NCI-H748 (cell line): ENCODE data around the gene OXSM.

Source experiments
- DNase-seq: peaks from one replicate; lab custom pipeline; 2025; ENCODE audit not compliant: unreplicated experiment; lab: John Stamatoyannopoulos, UW

Gene OXSM

GRCh38 chr3:25789596-25790556 is at the start of gene OXSM:
TSS of gene OXSM (plus strand) at chr3:25790090. CDS start at chr3:25791021, 931 bp downstream.
- DNase-seq = peak; percentile 89

GRCh38 chr3:25744470-25744869 is 45.4 kb upstream of the OXSM start:
- DNase-seq = no peak

DNA sequence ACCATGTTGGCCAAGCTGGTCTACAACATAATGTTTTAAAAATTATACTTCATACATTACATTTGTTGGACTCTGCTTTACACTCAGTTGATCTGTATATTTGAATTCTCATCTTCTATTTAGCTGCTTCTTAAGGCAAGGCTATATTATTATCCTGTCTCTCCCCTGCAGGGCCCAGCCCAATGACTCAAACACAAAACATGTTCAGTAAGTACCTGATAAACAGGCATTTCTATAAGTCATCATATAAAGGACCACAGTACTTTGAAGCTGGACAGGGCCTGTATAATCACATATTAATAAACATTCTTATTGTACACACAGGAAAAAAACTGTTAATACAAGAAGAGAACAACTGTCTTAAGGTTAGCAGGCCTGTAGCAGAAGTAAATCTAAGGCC is 42.9 kb upstream of the OXSM start:
- DNase-seq = no peak

DNA sequence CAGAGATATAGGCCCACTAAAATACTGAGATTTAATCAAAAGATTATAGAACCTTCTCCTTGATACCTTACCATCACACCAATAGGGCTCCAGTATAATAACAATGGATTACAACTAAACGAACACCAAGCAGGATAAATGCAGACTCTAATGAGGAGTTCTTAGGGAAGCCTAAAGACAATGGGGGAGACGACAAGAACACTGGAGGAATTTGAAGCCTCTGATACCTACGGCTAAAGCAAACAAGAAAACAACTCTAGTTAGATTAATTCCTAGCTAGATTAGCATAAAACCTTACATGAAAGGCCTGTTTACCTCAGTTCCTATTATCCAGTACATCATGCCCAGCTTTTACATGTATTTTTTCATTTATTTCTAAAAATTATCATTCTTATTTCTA is 41.7 kb upstream of the OXSM start:
- DNase-seq = no peak

- DNase-seq = no peak
These were observed 40.8 kb upstream of the OXSM start for GRCh38 chr3:25749031-25749581.

DNA sequence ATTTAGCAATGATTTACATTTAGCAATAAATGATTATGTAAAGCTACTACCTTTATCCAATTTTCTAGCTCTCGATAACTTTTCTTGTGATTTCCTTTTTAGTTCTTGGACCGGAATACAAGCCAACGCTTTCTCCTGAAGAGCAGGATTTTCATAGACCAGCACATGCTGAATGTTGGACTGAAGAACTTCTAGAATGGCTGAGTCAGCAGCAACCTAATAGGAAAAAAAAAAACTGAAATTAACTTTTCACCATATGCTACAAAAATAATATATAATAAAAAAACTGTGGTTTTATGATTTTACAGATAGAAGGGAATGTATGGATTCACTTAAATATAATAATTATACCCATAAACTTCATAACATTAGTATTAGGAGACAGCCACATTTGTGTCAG is 38.8 kb upstream of the OXSM start:
- DNase-seq = no peak

DNA sequence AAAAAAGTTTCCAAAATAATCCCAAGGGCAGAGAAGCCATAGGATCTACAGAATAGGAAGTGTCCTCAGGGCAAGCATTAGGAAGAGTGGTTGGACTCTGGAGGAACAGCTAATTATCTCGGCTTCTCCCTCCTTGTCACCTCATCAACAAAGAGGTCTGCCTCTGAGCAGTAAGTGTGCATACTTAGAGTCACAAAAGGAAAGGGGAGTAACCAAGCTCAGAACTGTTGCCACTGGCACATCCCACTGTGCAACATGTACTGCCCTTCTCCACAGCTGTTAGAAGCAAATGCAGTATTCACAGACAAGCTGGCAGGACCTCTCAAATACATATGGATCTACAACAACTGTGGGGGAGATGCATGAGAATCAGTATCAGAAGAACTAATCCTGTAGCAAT is 38.2 kb upstream of the OXSM start:
- no peak for DNase-seq

- no peak for DNase-seq
These were observed 21.0 kb upstream of the OXSM start for GRCh38 chr3:25768851-25769250.

DNA sequence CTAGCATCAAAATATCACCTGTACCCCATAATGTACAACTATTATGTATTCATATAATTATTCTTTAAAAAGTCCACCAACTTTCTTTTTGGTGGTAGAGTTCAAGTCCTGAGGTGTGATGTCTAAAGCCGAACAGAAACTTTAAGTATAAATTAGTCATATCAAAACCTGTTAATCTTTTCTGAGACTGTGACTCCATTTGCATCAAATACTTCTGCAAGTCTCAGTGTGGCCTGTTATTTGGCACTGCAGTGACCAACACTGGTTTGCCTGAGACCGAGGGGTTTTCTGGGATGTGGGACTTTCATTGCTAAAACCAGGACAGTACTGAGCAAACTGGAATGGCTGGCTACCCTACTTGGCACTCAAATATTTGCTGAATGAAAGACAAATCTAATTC is 14.0 kb upstream of the OXSM start:
- DNase-seq = no peak

DNA sequence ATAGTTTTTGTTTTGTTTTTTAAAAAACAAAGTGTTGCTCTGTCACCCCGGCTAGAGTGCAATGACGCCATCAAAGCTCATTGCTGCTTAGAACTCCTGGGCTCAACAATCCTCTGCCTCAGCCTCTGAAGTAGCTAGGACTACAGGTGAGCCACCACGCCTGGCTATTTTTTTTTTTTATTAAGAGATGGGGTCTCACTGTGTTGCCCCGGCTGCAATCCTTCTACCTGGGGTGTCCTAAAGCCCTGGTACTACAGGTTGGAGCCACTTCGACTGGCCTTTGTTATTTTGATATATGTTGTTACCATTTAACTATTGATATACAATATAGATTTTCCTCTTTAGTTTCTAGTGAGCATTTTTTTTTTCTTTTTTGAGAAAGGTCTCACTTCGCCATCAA is 9.3 kb upstream of the OXSM start:
- no peak for DNase-seq

DNA sequence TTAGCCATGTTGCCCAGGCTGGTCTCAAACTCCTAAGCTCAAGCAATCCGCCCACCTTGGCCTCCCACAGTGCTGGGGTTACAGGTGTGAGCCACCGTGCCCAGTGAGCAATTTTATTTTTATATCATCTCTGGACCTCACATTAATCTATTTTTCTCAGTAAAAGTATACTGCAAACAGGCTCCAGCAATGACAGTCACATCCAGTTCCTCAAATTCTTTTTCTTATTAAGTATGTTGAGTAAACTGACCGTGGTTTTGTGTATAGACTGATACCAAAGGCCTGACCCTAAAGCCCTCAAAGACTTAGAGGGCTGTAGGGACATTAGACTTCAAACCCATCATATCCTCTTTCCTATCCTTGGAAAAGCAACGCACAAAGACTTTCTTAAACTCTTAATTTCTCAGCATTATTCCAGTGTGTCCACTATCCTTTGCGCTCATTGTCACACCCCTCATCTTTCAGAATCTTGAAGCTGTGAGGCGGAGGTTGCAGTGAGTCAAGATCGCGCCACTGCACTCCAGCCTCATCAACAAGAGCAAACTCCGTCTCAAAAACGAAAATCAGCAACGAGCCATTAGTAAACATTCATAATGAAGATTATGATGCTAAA is 8.6 kb upstream of the OXSM start:
- no peak for DNase-seq

DNA sequence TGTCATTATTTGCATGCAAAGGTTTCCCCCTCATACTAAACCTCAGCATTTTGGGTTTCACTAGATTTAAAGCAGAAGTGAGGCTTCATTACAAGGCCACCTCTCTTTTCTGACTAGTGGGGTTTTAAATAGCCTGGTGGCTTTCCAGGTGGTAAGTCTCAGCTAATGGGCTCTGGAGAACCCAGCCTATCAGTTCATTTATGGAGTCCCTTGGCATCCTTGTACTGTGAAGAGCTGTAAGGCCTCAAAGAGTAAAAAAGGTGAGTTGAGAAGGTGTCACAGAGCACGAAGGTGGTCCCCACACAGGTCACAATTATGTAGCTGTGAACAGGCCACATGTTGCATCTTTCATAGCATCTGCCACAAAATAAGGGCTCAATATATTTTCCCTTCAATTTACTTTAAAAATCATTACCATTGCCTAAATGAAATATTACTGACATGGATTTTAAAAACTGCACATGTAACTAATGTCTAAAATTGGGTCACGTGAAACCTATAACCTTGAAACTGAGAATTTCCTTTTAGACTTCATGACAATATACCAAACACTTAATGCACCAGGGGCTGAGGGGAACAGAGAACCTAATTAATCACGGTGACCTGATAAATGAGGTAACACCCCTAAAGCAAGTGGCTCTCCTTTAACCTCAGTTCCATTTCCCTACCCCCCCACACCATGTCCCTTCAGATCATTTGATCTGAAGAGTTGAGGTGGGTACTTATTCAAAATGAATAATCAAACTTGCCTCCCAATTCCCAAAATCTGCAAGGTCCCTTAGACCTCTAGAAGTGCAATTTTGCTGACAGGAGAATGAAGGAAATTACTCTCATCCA is 7.9 kb upstream of the OXSM start:
- DNase-seq = no peak

DNA sequence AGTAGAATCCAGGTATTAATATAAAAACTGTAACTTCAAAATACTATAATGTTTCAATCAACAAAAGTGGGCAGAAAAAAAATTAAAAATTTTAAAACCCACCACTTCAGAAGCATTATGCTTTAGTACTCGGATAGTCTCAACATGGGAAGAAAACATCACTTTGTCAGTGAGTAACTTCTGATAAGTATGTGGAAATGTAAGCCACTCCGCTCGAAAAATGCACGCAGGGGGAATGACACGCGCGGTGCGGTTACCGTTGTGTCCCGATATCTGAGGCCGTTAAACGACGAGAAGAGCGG is 7.3 kb upstream of the OXSM start:
- no peak for DNase-seq

- peak; percentile 78 for DNase-seq
These were observed 6.8 kb upstream of the OXSM start, which contains the start of gene NGLY1 for GRCh38 chr3:25782938-25783660. TSS of gene NGLY1 (minus strand) at chr3:25783443. CDS start at chr3:25783390, 53 bp downstream.

DNA sequence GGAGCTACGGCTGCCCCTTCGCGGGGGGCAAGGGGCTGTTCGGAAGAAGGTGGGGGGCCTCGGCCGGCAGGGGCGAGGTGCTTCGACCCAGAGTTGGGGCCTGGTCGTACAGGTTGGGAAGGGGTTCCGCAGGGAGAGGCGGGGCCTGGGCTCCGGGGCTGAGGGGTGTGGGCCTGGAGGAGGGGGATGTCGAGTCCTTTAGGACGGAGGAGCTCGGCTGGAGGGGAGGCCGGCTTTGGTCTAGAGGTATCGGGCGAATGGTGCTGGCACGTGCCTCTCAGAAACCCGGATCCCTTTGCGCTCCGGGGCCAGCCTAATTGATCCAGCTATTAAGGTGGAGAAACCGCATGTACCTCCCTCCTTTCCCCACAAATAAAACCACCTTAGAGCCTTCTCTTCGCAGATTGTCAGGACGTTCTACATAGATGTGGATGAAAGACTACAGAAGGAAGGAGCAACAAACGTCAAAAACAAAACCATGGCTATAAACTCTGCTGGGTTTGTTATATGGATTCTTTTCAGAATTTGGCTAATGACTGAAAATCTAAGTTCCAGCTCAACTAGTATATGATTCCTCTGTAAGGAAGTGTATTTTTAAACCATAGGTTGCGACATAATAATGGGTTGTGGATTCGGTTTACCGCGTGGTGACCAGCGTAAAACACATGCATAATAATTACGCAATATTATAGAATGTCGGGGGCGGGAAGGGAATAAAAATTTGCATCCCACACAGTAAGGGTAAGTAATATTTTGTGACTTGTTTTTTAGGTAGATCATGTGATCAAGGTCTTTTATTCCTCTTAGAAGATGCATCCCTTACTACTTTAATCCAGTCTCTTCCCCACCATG is 6.0 kb upstream of the OXSM start:
- peak; percentile 69 for DNase-seq

DNA sequence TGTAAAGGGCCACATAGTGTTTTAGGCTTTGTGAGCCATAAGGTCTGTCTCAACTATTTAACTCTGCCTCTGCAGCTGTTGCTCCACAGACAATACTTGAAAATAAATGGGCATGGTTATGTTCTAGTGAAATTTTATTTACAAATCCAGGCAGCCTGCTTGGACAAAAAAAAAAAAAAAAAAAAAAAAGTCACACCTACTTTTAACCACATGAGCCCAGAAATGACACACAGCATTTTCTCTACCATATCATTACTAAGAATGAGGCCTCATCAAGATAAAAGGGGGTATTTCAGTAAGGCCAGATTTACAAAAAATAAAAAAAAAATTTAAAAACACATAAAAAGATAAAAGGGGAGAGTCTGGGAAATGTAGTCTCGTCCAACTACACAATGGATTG is 4.9 kb upstream of the OXSM start:
- no peak for DNase-seq

DNA sequence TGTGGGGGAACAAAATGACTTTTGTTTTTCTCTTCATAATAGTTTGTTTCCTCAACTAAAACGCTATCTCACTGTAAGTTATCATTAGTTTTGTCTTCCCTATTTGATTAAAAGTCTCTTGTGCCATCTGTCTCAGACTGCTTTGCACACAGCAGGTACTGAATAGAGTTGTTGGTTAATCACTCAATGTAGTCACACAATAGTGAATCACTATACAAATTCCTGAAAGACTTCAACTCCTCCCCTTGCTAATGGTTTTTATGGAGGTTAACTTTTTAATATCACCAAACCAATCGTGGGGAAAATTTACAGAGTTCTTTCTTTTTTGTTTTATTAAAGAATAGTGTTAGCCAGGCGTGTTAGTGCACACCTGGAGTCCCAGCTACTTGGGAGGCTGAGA is 4.1 kb upstream of the OXSM start:
- DNase-seq = no peak

- no peak for DNase-seq
These were observed 2.2 kb upstream of the OXSM start for GRCh38 chr3:25787689-25788088.

DNA sequence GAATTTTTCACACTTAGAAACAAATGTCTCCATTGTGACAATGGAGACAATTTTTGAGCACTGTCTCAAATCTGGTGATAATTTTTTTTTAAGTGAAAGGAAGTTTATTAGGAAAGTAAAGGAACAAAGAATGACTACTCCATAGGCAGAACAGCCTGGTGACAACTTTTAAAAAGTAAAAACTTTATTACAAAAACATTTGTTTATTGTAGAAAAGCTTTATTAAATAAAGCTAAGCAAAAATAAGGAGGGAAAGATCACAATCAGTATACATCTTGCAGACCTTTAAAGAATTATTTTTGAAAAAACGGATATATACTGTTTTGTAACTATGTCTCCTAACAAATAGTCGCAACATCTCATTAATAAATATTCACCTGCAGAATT is 688 bp upstream of the OXSM start:
- no peak for DNase-seq

DNA sequence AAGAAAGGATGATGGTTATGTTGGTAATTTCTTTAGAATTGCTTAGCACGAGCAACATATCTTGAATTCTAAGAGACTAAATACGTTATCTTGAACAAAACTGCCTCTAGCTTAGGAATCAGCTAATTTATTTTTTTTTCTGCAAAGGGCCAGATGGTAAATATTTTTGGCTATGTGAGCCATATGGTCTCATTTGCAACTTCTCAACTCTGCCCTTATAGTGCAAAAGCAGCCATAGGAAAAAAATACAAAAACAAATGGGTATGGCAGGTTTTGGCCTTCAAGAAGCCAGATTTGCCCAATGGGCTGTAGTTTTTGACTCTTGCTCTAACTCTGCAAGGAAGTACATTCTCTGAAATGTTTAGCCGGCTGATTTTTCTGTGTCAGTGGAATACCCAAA is 11.9 kb downstream of the OXSM start:
- DNase-seq = no peak
